HEK293 (cell line): ENCODE measurements around the gene EN2.

Source experiments
- CTCF ChIA-PET: fragments of 350-600 bp; formaldehyde crosslinking; extraction: SDS; loops from one replicate; lab custom pipeline; 2021; ENCODE audit warnings: antibody characterized with exemption; lab: Yijun Ruan, JAX
- POLR2A ChIA-PET: fragments of 300-600 bp; formaldehyde crosslinking; extraction: SDS; loops from one replicate; lab custom pipeline; 2020; ENCODE audit warnings: antibody characterized with exemption, inconsistent platforms; lab: Yijun Ruan, JAX
- H3K27ac ChIP-seq: fragments of 200-500 bp; sonication (Bioruptor generic); 2 replicates; pipeline ENCODE4 v1.5.1; 2014; ENCODE audit warnings: low read depth, low read length, control low read depth, inconsistent platforms; ENCODE audit errors: extremely low read depth
- H3K36me3 ChIP-seq, 2 experiments: fragments of 200-500 bp in 1 of 2; sonication (Bioruptor generic) in 1 of 2; 1 replicate in 1 of 2; 2 replicates in 1 of 2; pipeline ENCODE4 v1.5.1; 2014 to 2017; ENCODE audit warnings: inconsistent platforms in 2 of 2, low read length in 2 of 2; ENCODE audit not compliant: control insufficient read depth in 2 of 2, insufficient read depth in 1 of 2
- H3K4me1 ChIP-seq: fragments of 200-500 bp; sonication (Bioruptor generic); 2 replicates; pipeline ENCODE4 v1.5.1; 2014; ENCODE audit warnings: mild to moderate bottlenecking, low read length, inconsistent platforms; ENCODE audit not compliant: control insufficient read depth, insufficient read depth
- H3K4me3 ChIP-seq: 2 replicates; pipeline ENCODE4 v1.5.1; 2011; ENCODE audit warnings: low read depth, mild to moderate bottlenecking, control low read depth, low read length, moderate library complexity
- H3K9me3 ChIP-seq: fragments of 200-500 bp; sonication (Bioruptor generic); 2 replicates; pipeline ENCODE4 v1.5.1; 2014; ENCODE audit warnings: low read depth, low read length, inconsistent platforms; ENCODE audit not compliant: control insufficient read depth, insufficient read depth
- EGR2 ChIP-seq: fragments of 450-650 bp; formaldehyde crosslinking; IDR thresholded peaks from 2 replicates; pipeline ENCODE4 v1.5.1; 2016; ENCODE audit warnings: low read depth, missing biosample characterization, missing genetic modification characterization
- GLIS2 ChIP-seq: fragments of 450-650 bp; formaldehyde crosslinking; IDR thresholded peaks from 2 replicates; pipeline ENCODE4 v1.5.1; 2016; ENCODE audit warnings: missing biosample characterization, missing genetic modification characterization
- KLF9 ChIP-seq: fragments of 450-650 bp; formaldehyde crosslinking; IDR thresholded peaks from 2 replicates; pipeline ENCODE4 v1.5.1; 2016; ENCODE audit warnings: missing biosample characterization, missing genetic modification characterization, low read depth
- MEIS1 ChIP-seq: sonication (generic); formaldehyde crosslinking; IDR thresholded peaks from 2 replicates; pipeline ENCODE4 v1.8.1; 2022; ENCODE audit warnings: missing genetic modification reagents, mild to moderate bottlenecking, borderline replicate concordance
- OVOL3 ChIP-seq: fragments of 450-650 bp; formaldehyde crosslinking; IDR thresholded peaks from 2 replicates; pipeline ENCODE4 v1.5.1; 2016; ENCODE audit warnings: missing biosample characterization, missing genetic modification characterization
- SP3 ChIP-seq: fragments of 450-650 bp; formaldehyde crosslinking; IDR thresholded peaks from 2 replicates; pipeline ENCODE4 v1.5.1; 2016; ENCODE audit warnings: missing biosample characterization, missing genetic modification characterization
- ZBTB8A ChIP-seq: fragments of 450-650 bp; formaldehyde crosslinking; IDR thresholded peaks from 2 replicates; pipeline ENCODE4 v1.5.1; 2016; ENCODE audit warnings: missing biosample characterization, missing genetic modification characterization
- ZFHX2 ChIP-seq: fragments of 450-650 bp; formaldehyde crosslinking; conservative IDR thresholded peaks from 2 replicates; pipeline ENCODE4 v1.5.1; 2016; ENCODE audit warnings: missing biosample characterization, missing genetic modification characterization
- ZNF114 ChIP-seq: fragments of 450-650 bp; formaldehyde crosslinking; IDR thresholded peaks from 2 replicates; pipeline ENCODE4 v1.5.0; 2017; ENCODE audit warnings: missing biosample characterization, missing genetic modification characterization
- ZNF133 ChIP-seq: fragments of 450-650 bp; formaldehyde crosslinking; IDR thresholded peaks from 2 replicates; pipeline ENCODE4 v1.5.1; 2016; ENCODE audit warnings: missing biosample characterization, missing genetic modification characterization
- ZNF140 ChIP-seq: fragments of 450-650 bp; formaldehyde crosslinking; IDR thresholded peaks from 2 replicates; pipeline ENCODE4 v1.5.1; 2016; ENCODE audit warnings: missing biosample characterization, missing genetic modification characterization
- ZNF302 ChIP-seq: fragments of 450-650 bp; formaldehyde crosslinking; IDR thresholded peaks from 2 replicates; pipeline ENCODE4 v1.5.1; 2016; ENCODE audit warnings: missing biosample characterization, missing genetic modification characterization, low read depth
- ZNF341 ChIP-seq: fragments of 450-650 bp; formaldehyde crosslinking; IDR thresholded peaks from 2 replicates; pipeline ENCODE4; 2016; ENCODE audit warnings: low read depth, missing biosample characterization, missing genetic modification characterization
- ZNF423 ChIP-seq: fragments of 450-650 bp; formaldehyde crosslinking; IDR thresholded peaks from 2 replicates; pipeline ENCODE4 v1.5.1; 2016; ENCODE audit warnings: missing biosample characterization, missing genetic modification characterization
- ZNF549 ChIP-seq: fragments of 450-650 bp; IDR thresholded peaks from 2 replicates; pipeline ENCODE4 v1.5.1; 2018; ENCODE audit warnings: missing biosample characterization, missing genetic modification characterization, mild to moderate bottlenecking, inconsistent platforms, moderate library complexity
- ZNF654 ChIP-seq: fragments of 450-650 bp; formaldehyde crosslinking; IDR thresholded peaks from 2 replicates; pipeline ENCODE4 v1.5.1; 2016; ENCODE audit warnings: low read depth, missing biosample characterization, missing genetic modification characterization
- ZNF792 ChIP-seq: fragments of 450-650 bp; formaldehyde crosslinking; IDR thresholded peaks from 2 replicates; pipeline ENCODE4 v1.5.1; 2016; ENCODE audit warnings: missing biosample characterization, missing genetic modification characterization
- TF ChIP-seq, protein P1 (sequence below): fragments of 450-650 bp; IDR thresholded peaks from 2 replicates; pipeline ENCODE4 v1.5.1; 2018; ENCODE audit warnings: missing biosample characterization, mild to moderate bottlenecking, missing genetic modification characterization
- TF ChIP-seq, protein P2 (sequence below): fragments of 450-650 bp; formaldehyde crosslinking; optimal IDR thresholded peaks from 2 replicates; pipeline ENCODE3; 2016; ENCODE audit warnings: missing biosample characterization, mild to moderate bottlenecking, missing genetic modification characterization
- TF ChIP-seq, protein P3 (sequence below): fragments of 450-650 bp; formaldehyde crosslinking; IDR thresholded peaks from 2 replicates; pipeline ENCODE4; 2016; ENCODE audit warnings: missing biosample characterization, missing genetic modification characterization

The EN2 gene

DNA sequence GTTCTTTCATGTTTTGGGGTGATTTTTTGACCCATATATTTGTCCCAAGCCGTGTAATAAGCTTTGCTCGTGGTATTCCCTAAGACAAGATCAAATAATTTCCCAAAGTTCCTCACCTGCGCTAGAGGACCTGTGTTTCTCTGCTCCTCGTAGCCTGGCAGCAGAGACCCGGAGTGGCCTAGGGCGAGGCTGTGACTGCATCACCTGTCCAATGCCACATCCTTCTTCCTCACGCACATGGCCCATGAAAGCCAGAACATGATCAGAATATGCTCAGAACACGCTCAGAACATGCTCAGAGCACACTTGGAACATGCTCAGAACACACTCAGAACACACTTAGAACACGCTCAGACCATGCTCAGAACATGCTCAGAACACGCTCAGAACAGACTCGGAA lies 23.8 kb downstream of the EN2 start:
- TF ChIP-seq, protein P1, sequence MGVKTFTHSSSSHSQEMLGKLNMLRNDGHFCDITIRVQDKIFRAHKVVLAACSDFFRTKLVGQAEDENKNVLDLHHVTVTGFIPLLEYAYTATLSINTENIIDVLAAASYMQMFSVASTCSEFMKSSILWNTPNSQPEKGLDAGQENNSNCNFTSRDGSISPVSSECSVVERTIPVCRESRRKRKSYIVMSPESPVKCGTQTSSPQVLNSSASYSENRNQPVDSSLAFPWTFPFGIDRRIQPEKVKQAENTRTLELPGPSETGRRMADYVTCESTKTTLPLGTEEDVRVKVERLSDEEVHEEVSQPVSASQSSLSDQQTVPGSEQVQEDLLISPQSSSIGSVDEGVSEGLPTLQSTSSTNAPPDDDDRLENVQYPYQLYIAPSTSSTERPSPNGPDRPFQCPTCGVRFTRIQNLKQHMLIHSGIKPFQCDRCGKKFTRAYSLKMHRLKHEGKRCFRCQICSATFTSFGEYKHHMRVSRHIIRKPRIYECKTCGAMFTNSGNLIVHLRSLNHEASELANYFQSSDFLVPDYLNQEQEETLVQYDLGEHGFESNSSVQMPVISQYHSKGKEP, result no peak
- no peak for TF ChIP-seq ZNF549 (tag by site-specific recombination)
- Histone ChIP-seq H3K4me1 (no peaks in the 10 kb centered on the region), H3K27ac (no peak overlapping the region), H3K36me3 (no peaks in the 10 kb centered on the region), H3K9me3 (no peaks in the 10 kb centered on the region), H3K4me3 (no peak overlapping the region)
- POLR2A ChIA-PET, result no interaction called here
- CTCF ChIA-PET, result interaction anchor here (1.0 kb wide), 1 partner anchor 40 kb away, joined by 3 read pairs; no protein-coding TSS in a partner anchor

DNA sequence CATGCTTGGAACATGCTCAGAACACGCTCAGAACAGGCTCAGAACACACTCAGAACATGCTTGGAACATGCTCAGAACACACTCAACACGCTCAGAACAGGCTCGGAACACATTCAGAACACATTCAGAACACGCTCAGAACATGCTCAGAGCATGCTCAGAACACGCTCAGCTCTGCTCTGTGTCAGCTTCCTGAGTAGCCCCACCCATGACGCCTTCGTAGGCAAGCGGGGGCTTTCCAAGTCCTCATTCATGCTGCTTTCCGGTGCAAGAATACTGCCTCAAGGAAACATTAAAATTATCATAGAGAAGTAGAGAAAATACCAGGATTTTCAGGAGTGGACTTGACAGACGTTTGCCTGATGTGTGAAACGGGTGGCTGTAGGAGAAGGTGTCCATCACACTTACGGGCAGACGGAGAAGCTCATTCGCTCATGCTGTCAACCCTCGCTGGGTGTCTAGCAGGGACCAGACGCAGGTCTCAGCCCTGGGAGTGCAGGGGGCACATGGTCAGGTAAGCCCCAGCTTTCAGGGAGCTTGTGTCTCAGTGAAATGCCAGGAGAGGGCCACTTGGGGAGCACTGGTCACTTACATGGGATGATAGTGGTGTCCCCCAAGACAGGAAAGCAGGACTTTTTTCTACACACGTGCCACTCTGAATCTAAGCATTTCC lies 24.7 kb downstream of the EN2 start:
- H3K27ac ChIP-seq, result no peak overlapping the region
- POLR2A ChIA-PET, result no interaction called here
- no peaks in the 10 kb centered on the region for H3K36me3 ChIP-seq
- no peak overlapping the region for H3K4me3 ChIP-seq
- H3K4me1 ChIP-seq, result no peaks in the 10 kb centered on the region
- H3K9me3 ChIP-seq, result no peaks in the 10 kb centered on the region
- CTCF ChIA-PET, result no interaction called here
- TF ChIP-seq, protein P2, sequence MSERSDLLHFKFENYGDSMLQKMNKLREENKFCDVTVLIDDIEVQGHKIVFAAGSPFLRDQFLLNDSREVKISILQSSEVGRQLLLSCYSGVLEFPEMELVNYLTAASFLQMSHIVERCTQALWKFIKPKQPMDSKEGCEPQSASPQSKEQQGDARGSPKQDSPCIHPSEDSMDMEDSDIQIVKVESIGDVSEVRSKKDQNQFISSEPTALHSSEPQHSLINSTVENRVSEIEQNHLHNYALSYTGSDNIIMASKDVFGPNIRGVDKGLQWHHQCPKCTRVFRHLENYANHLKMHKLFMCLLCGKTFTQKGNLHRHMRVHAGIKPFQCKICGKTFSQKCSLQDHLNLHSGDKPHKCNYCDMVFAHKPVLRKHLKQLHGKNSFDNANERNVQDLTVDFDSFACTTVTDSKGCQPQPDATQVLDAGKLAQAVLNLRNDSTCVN (tag by site-specific recombination), result no peak
- TF ChIP-seq MEIS1 (CRISPR knock-in tag) (no peak), ZNF341 (tag by site-specific recombination) (no peak), SP3 (tag by site-specific recombination) (no peak), ZNF133 (tag by site-specific recombination) (no peak), ZNF423 (tag by site-specific recombination) (no peak), ZNF140 (tag by site-specific recombination) (no peak), ZNF654 (tag by site-specific recombination) (no peak), KLF9 (no peak), ZBTB8A (tag by site-specific recombination) (no peak), ZNF792 (tag by site-specific recombination) (no peak)

DNA sequence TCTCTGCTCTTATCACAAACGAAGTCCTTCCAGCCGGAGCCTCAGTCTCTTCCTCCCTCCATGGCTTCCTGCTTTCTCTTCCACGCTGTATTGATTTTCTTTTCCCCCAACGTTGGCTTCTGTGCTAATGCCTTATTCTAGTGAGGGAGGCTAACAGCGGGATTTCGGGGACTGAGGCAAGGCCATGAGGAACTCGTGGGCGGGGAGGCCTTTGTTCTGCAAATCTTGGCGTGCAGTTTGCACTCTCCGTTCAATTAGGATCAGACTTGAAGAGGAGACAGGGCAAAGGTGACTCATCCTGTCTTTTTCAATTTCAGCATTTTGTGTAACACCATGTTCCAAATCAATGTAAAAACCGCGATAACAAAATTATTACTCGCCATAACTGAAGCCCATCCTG lies 25.3 kb downstream of the EN2 start:
- Histone ChIP-seq H3K9me3 (no peaks in the 10 kb centered on the region), H3K4me3 (no peak overlapping the region), H3K4me1 (no peaks in the 10 kb centered on the region), H3K27ac (no peak overlapping the region), H3K36me3 (no peaks in the 10 kb centered on the region)
- POLR2A ChIA-PET, result no interaction called here
- TF ChIP-seq GLIS2, result no peak
- CTCF ChIA-PET, result no interaction called here

DNA sequence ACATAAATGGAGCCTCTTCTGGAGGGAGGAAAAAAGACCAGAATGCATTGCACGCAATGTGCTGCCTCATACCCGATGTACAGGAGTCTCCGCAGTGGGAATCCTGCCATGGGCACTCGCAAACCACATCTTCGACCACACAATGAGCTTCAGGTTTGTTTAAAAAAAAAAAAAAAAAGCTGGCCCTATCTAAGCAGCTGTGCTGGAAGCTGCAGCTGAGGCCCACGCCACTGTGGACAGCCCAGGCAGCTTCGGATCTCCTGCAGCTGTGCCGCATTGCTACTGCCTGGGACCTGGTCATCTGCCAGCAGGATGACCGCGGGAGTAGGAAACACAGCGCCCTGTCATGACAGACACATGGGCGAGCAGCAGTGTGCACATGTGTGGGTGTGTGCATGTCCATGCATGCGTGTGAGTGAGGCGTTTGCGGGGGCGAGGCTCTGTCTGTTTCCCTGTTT lies 26.0 kb downstream of the EN2 start:
- no peak for TF ChIP-seq ZNF302 (tag by site-specific recombination)
- TF ChIP-seq, protein P3, sequence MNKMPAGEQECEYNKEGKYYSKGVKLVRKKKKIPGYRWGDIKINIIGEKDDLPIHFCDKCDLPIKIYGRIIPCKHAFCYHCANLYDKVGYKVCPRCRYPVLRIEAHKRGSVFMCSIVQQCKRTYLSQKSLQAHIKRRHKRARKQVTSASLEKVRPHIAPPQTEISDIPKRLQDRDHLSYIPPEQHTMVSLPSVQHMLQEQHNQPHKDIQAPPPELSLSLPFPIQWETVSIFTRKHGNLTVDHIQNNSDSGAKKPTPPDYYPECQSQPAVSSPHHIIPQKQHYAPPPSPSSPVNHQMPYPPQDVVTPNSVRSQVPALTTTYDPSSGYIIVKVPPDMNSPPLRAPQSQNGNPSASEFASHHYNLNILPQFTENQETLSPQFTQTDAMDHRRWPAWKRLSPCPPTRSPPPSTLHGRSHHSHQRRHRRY (tag by site-specific recombination), result no peak
- no peak for TF ChIP-seq ZNF133 (tag by site-specific recombination)
- no peak for TF ChIP-seq ZNF114 (tag by site-specific recombination)
- no peak for TF ChIP-seq OVOL3
- TF ChIP-seq ZFHX2, result peak; percentile 91
- TF ChIP-seq EGR2, result peak; percentile 55; the same call in 1 of the 2 replicates
- TF ChIP-seq, all 188 proteins: peak for 2
- no peaks in the 10 kb centered on the region for H3K4me1 ChIP-seq
- POLR2A ChIA-PET, result no interaction called here
- H3K36me3 ChIP-seq, result no peaks in the 10 kb centered on the region
- CTCF ChIA-PET, result no interaction called here
- no peaks in the 10 kb centered on the region for H3K9me3 ChIP-seq
- H3K27ac ChIP-seq, result no peak overlapping the region
- H3K4me3 ChIP-seq, result no peak overlapping the region
